MM.1S (cell line): ENCODE results near the gene SUPV3L1.
A peak's percentile ranks its signal among the peaks of the same experiment; 100 is the strongest.

Source experiments
- DNase-seq: peaks from one replicate; pipeline ENCODE4 v3.0.0-alpha.2; 2015
- H2AFZ ChIP-seq: fragments of 300-600 bp; sonication (generic); 2 replicates; pipeline ENCODE4 v1.6.0; 2016; ENCODE audit warnings: antibody characterized with exemption, low read length
- H3F3A ChIP-seq: fragments of 300-600 bp; sonication (generic); 2 replicates; pipeline ENCODE4 v1.6.1; 2016; ENCODE audit warnings: mild to moderate bottlenecking, antibody characterized with exemption, low read length, moderate library complexity, mixed read lengths; ENCODE audit not compliant: insufficient read depth
- H3K27ac ChIP-seq: fragments of 300-600 bp; sonication (generic); 2 replicates; pipeline ENCODE4 v1.5.1; 2016; ENCODE audit warnings: mild to moderate bottlenecking, low read length
- H3K27me3 ChIP-seq: fragments of 300-600 bp; sonication (generic); replicated peaks from 2 replicates; pipeline ENCODE4 v1.6.0; 2016; ENCODE audit warnings: low read length; ENCODE audit not compliant: insufficient read depth
- H3K36me3 ChIP-seq: fragments of 300-600 bp; sonication (generic); replicated peaks from 2 replicates; pipeline ENCODE4 v1.6.1; 2016; ENCODE audit warnings: mild to moderate bottlenecking, low read length, mixed read lengths; ENCODE audit not compliant: insufficient read depth
- H3K4me1 ChIP-seq: fragments of 300-600 bp; sonication (generic); 2 replicates; pipeline ENCODE4 v1.6.1; 2016; ENCODE audit warnings: low read length, mixed read lengths
- H3K4me2 ChIP-seq: fragments of 300-600 bp; sonication (generic); 2 replicates; pipeline ENCODE4 v1.6.0; 2016; ENCODE audit warnings: low read depth, low read length
- H3K4me3 ChIP-seq: fragments of 300-600 bp; sonication (generic); 2 replicates; pipeline ENCODE4 v1.5.1; 2016; ENCODE audit warnings: low read length, mixed read lengths
- H3K79me2 ChIP-seq: fragments of 300-600 bp; sonication (generic); 2 replicates; pipeline ENCODE4 v1.6.1; 2016; ENCODE audit warnings: mixed run types, low read length, mixed read lengths
- H3K9ac ChIP-seq: fragments of 300-600 bp; sonication (generic); 2 replicates; pipeline ENCODE4 v1.6.1; 2016; ENCODE audit warnings: low read length, mixed read lengths
- H3K9me2 ChIP-seq: fragments of 300-600 bp; sonication (generic); replicated peaks from 2 replicates; pipeline ENCODE4 v1.6.1; 2016; ENCODE audit warnings: mild to moderate bottlenecking, low read length, mixed read lengths; ENCODE audit not compliant: insufficient read depth
- H3K9me3 ChIP-seq: fragments of 300-600 bp; sonication (generic); replicated peaks from 2 replicates; pipeline ENCODE4 v1.6.1; 2016; ENCODE audit warnings: mild to moderate bottlenecking, low read length, mixed read lengths; ENCODE audit not compliant: insufficient read depth
- H4K20me1 ChIP-seq: fragments of 300-600 bp; sonication (generic); 2 replicates; pipeline ENCODE4 v1.6.1; 2016; ENCODE audit warnings: mild to moderate bottlenecking, low read length, moderate library complexity, mixed read lengths; ENCODE audit not compliant: insufficient read depth
- EZH2 ChIP-seq: fragments of 300-600 bp; sonication (generic); optimal IDR thresholded peaks from 2 replicates; pipeline ENCODE3; 2017; ENCODE audit warnings: low read depth, mild to moderate bottlenecking, antibody characterized with exemption, low read length, mixed read lengths
- EZH2phosphoT487 ChIP-seq: fragments of 300-600 bp; sonication (generic); IDR thresholded peaks from 2 replicates; pipeline ENCODE4 v1.6.1; 2018; ENCODE audit warnings: antibody characterized with exemption, low read length
- TF ChIP-seq, protein P1 (sequence below): fragments of 300-600 bp; sonication (generic); IDR thresholded peaks from 2 replicates; pipeline ENCODE4 v1.5.1; 2016; ENCODE audit warnings: antibody characterized with exemption, low read length, mixed read lengths

SUPV3L1 gene

DNA sequence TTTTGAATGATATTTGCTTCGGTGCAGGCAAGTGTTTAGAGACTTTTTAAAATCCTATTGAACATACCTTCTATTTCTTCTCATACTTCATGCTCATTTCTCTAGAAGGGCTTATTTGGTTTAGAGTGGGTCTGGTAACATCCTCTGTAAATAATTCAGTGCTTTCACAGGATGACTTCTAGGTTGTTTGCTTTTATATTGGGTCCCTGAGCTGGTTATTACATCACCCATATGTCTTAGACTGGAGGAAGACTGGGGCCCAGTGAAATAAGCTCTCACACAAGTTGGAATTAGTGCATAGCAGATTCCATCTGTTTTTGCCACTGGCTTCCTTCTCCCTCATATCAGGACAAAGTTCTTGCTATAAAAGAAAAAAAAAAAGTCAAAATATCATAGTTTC is 6.5 kb downstream of the SUPV3L1 start:
- no peaks in the 10 kb centered on the region for H3K9me2 ChIP-seq
- TF ChIP-seq EZH2phosphoT487 (no peak), EZH2 (no peak)
- TF ChIP-seq, protein P1, sequence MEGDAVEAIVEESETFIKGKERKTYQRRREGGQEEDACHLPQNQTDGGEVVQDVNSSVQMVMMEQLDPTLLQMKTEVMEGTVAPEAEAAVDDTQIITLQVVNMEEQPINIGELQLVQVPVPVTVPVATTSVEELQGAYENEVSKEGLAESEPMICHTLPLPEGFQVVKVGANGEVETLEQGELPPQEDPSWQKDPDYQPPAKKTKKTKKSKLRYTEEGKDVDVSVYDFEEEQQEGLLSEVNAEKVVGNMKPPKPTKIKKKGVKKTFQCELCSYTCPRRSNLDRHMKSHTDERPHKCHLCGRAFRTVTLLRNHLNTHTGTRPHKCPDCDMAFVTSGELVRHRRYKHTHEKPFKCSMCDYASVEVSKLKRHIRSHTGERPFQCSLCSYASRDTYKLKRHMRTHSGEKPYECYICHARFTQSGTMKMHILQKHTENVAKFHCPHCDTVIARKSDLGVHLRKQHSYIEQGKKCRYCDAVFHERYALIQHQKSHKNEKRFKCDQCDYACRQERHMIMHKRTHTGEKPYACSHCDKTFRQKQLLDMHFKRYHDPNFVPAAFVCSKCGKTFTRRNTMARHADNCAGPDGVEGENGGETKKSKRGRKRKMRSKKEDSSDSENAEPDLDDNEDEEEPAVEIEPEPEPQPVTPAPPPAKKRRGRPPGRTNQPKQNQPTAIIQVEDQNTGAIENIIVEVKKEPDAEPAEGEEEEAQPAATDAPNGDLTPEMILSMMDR: no peak
- peaks cover 66% of the 10 kb centered on the region for H3K79me2 ChIP-seq
- H3F3A ChIP-seq: no peaks in the 10 kb centered on the region
- no peak for DNase-seq
- H3K4me1 ChIP-seq: peaks cover 5% of the 10 kb centered on the region; the same call in 1 of the 2 replicates
- H3K4me2 ChIP-seq: no peak overlapping the region
- H2AFZ ChIP-seq: no peak overlapping the region
- no peak overlapping the region for H3K9ac ChIP-seq
- no peak overlapping the region for H3K27ac ChIP-seq
- H3K9me3 ChIP-seq: no peaks in the 10 kb centered on the region
- no peaks in the 10 kb centered on the region; the same call in 1 of the 2 replicates for H3K36me3 ChIP-seq
- H3K27me3 ChIP-seq: no peaks in the 10 kb centered on the region
- H3K4me3 ChIP-seq: no peak overlapping the region
- H4K20me1 ChIP-seq: no peaks in the 10 kb centered on the region

DNA sequence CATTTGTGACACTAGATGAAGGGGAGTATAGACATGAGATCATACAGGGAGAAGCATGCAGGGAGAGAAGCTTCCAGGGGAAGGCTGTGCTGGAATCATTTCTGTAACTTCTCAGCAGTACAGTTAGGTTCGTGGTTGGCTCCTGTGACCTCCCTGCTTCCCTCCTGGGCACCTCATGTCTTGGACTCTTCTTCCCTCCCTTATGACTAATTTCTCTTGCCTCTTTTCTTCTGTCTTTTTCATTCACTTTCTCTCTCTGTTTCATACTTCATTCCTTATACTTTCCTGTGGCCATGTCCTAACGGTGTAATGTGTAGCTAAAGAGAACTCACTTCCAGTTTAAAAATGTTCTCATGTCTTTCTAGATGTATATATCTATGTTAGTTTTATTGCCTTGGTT is 21.0 kb downstream of the SUPV3L1 start:
- H3K9ac ChIP-seq: no peak overlapping the region
- H3K36me3 ChIP-seq: 0 out of 2 replicates have a peak, but pooled peaks cover 4% of the 10 kb centered on the region
- H3K79me2 ChIP-seq: no peaks in the 10 kb centered on the region
- no peak overlapping the region for H3K27ac ChIP-seq
- H2AFZ ChIP-seq: no peak overlapping the region
- no peak for TF ChIP-seq EZH2phosphoT487
- TF ChIP-seq EZH2: no peak
- TF ChIP-seq, protein P1: no peak
- H3K27me3 ChIP-seq: no peaks in the 10 kb centered on the region
- peaks cover 3% of the 10 kb centered on the region; the same call in 1 of the 2 replicates for H3F3A ChIP-seq
- H3K9me3 ChIP-seq: no peaks in the 10 kb centered on the region
- H4K20me1 ChIP-seq: no peaks in the 10 kb centered on the region
- no peak overlapping the region for H3K4me3 ChIP-seq
- DNase-seq: no peak
- peaks cover 7% of the 10 kb centered on the region for H3K4me1 ChIP-seq
- no peak overlapping the region for H3K4me2 ChIP-seq
- no peaks in the 10 kb centered on the region for H3K9me2 ChIP-seq

DNA sequence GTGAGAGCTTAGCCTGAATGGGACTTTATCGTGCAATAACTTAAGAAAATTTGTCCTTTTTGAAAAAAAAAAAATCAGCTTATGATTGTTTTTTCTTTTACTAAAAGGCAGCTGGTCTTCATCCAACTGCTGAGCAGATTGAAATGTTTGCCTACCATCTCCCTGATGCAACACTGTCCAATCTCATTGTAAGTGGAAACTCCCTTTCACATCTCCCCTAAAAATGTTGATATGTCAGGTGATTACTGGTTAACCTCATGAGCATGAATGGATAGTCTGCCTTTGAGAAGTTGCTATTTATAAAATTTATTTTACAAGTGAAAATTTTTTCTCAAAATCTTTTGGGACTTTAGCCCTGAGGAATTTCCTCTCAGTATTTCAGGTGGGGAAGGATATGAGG is 22.3 kb downstream of the SUPV3L1 start:
- no peak for TF ChIP-seq EZH2
- no peak for TF ChIP-seq EZH2phosphoT487
- TF ChIP-seq, protein P1: no peak
- H3K27ac ChIP-seq: peak overlapping the region; percentile 72; the same call in 1 of the 2 replicates
- H3K27me3 ChIP-seq: no peaks in the 10 kb centered on the region
- no peak overlapping the region for H3K9ac ChIP-seq
- no peaks in the 10 kb centered on the region for H3K79me2 ChIP-seq
- no peaks in the 10 kb centered on the region for H3K9me2 ChIP-seq
- peaks cover 3% of the 10 kb centered on the region; the same call in 1 of the 2 replicates for H3F3A ChIP-seq
- DNase-seq: peak; percentile 24
- H3K36me3 ChIP-seq: 0 out of 2 replicates have a peak, but pooled peaks cover 6% of the 10 kb centered on the region
- H3K4me3 ChIP-seq: no peak overlapping the region
- no peaks in the 10 kb centered on the region for H4K20me1 ChIP-seq
- no peak overlapping the region for H3K4me2 ChIP-seq
- H2AFZ ChIP-seq: no peak overlapping the region
- no peaks in the 10 kb centered on the region for H3K9me3 ChIP-seq
- H3K4me1 ChIP-seq: peaks cover 13% of the 10 kb centered on the region
